Natural killer cell treated with Interleukin-12 subunit alpha and Interleukin-12 subunit beta and Interleukin-15 and Interleukin-18, amount 100 ng/mL, for 72 hours (primary cell): Measurements from ENCODE around the gene ATM. TPM values are rescaled to one million over a fixed set of nuclear protein-coding genes. Genes with fewer than 3 reads are reported as not detected.

Source experiments
- ATAC-seq, 2 donors: fragments of 150-1000 bp; cut with Tn5 transposase in 1 of 2; sonication (Bioruptor Pico), chemical (Tn5 transposase) in 1 of 2; 2 replicates each; pipeline ENCODE4 v1.10.0; 2021
- DNase-seq: peaks from one replicate; pipeline ENCODE4 v3.0.0; 2022; ENCODE audit warnings: low spot score
- H3K27ac Mint-ChIP-seq, 2 donors: 1 replicate in 1 of 2; 2 replicates in 1 of 2; pipeline ENCODE4 v1.8.0; 2022; ENCODE audit warnings: mixed read lengths in 2 of 2, mild to moderate bottlenecking in 1 of 2, moderate library complexity in 1 of 2
- H3K27me3 Mint-ChIP-seq, 2 donors: 1 replicate in 1 of 2; 2 replicates in 1 of 2; pipeline ENCODE4 v1.8.0; 2022; ENCODE audit warnings: mixed read lengths in 2 of 2
- H3K36me3 Mint-ChIP-seq: one replicate; pipeline ENCODE4 v1.8.0; 2022; ENCODE audit warnings: mixed read lengths
- H3K4me1 Mint-ChIP-seq, 2 donors: 1 replicate in 1 of 2; 2 replicates in 1 of 2; pipeline ENCODE4 v1.8.0; 2022; ENCODE audit warnings: low read depth in 2 of 2, mixed read lengths in 2 of 2, mild to moderate bottlenecking in 1 of 2
- H3K4me3 Mint-ChIP-seq: one replicate; pipeline ENCODE4 v1.8.0; 2022; ENCODE audit warnings: mixed read lengths
- H3K9me3 Mint-ChIP-seq: 2 replicates; pipeline ENCODE4 v1.8.0; 2022; ENCODE audit warnings: mixed read lengths
- total RNA-seq, 2 donors: library from RNA; stranded (reverse); gene quantifications; one replicate each; pipeline ENCODE4 v1.2.3, GENCODE V29; 2022

ATM gene, protein sequence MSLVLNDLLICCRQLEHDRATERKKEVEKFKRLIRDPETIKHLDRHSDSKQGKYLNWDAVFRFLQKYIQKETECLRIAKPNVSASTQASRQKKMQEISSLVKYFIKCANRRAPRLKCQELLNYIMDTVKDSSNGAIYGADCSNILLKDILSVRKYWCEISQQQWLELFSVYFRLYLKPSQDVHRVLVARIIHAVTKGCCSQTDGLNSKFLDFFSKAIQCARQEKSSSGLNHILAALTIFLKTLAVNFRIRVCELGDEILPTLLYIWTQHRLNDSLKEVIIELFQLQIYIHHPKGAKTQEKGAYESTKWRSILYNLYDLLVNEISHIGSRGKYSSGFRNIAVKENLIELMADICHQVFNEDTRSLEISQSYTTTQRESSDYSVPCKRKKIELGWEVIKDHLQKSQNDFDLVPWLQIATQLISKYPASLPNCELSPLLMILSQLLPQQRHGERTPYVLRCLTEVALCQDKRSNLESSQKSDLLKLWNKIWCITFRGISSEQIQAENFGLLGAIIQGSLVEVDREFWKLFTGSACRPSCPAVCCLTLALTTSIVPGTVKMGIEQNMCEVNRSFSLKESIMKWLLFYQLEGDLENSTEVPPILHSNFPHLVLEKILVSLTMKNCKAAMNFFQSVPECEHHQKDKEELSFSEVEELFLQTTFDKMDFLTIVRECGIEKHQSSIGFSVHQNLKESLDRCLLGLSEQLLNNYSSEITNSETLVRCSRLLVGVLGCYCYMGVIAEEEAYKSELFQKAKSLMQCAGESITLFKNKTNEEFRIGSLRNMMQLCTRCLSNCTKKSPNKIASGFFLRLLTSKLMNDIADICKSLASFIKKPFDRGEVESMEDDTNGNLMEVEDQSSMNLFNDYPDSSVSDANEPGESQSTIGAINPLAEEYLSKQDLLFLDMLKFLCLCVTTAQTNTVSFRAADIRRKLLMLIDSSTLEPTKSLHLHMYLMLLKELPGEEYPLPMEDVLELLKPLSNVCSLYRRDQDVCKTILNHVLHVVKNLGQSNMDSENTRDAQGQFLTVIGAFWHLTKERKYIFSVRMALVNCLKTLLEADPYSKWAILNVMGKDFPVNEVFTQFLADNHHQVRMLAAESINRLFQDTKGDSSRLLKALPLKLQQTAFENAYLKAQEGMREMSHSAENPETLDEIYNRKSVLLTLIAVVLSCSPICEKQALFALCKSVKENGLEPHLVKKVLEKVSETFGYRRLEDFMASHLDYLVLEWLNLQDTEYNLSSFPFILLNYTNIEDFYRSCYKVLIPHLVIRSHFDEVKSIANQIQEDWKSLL (N-terminal part only)
- 100 to 1,000 TPM in 1 of 2 donors, 10 to 100 TPM in 1; 86.4 to 107 TPM for total RNA-seq

GRCh38 chr11:108222574-108223347, at the start of gene ATM, which contains the start of gene NPAT:
Gene ATM (plus strand): TSS chr11:108223067. CDS start chr11:108227625, 4,558 bp downstream.
Gene NPAT (minus strand): TSS chr11:108222638. CDS start chr11:108222536, 102 bp downstream.
- Mint-ChIP-seq H3K36me3 (peaks cover 12% of the 10 kb centered on the region), H3K27ac (no peak within 1 kb of the TSS), H3K4me3 (no peak within 1 kb of the TSS), H3K27me3 (no peaks in the 10 kb centered on the region), H3K4me1 (peaks cover 33 to 50% of the 10 kb centered on the region in 2 donors), H3K9me3 (no peaks in the 10 kb centered on the region)
- ATAC-seq: peak; percentile 95
- peak; percentile 99 for DNase-seq

DNA sequence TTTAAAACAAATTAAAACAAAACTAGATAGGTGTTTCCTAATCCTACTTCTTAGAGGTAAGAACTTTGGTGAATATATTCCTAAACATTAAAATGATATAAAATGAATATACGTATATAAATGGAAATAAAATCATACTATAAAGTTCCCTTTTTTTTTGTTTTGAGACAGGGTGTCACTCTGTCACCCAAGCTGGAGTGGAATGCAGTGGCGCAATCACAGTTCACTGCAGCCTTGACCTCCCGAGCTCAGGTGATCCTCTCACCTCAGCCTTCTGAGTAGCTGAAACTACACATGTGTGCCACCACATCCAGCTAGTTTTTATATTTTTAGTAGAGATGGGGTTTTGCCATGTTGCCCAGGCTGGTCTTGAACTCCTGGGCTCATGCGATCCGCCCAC, 45.3 kb upstream of the ATM start:
- ATAC-seq (no peak), DNase-seq (no peak)
- Mint-ChIP-seq H3K27me3 (no peaks in the 10 kb centered on the region), H3K27ac (no peak overlapping the region), H3K4me3 (no peak overlapping the region), H3K9me3 (no peaks in the 10 kb centered on the region), H3K4me1 (peaks cover 0 to 3% of the 10 kb centered on the region in 2 donors), H3K36me3 (peaks cover 25% of the 10 kb centered on the region)

GRCh38 chr11:108193725-108194124, 29.1 kb upstream of the ATM start:
- Mint-ChIP-seq H3K36me3 (peaks cover 6% of the 10 kb centered on the region), H3K9me3 (no peaks in the 10 kb centered on the region), H3K4me3 (no peak overlapping the region), H3K27me3 (no peaks in the 10 kb centered on the region), H3K27ac (no peak overlapping the region), H3K4me1 (peaks cover 7 to 20% of the 10 kb centered on the region in 2 donors)
- no peak for ATAC-seq
- no peak for DNase-seq

- Mint-ChIP-seq H3K36me3 (peaks cover 4% of the 10 kb centered on the region), H3K27ac (peak overlapping the region in 1 of 2 donors; percentile 67), H3K4me1 (peaks cover 29 to 43% of the 10 kb centered on the region in 2 donors)
Observed at GRCh38 chr11:108196901-108197300, 26.0 kb upstream of the ATM start.

DNA sequence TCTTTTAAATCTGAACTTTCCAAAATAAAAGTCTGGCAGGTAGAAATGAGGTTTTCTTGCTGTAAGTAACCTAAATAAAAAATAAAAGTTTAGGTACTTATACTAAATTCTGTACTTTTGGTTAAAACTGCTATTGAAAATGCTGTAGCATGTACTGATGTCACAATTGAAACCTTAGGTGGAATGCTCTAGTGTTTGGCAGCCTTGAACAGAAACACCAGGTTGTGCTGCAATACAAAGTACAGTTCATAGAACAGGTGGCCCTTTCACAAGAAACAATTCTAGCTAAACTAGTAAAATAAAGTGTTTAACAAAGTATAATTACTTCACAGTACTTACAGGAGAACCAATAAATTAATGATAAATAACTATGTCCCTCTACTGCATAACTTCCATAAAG, 25.5 kb upstream of the ATM start:
- Mint-ChIP-seq H3K4me3 (peak overlapping the region; percentile 20), H3K9me3 (no peaks in the 10 kb centered on the region), H3K27ac (peak overlapping the region in 1 of 2 donors; percentile 67), H3K36me3 (peaks cover 4% of the 10 kb centered on the region), H3K27me3 (no peaks in the 10 kb centered on the region), H3K4me1 (peaks cover 31 to 43% of the 10 kb centered on the region in 2 donors)
- DNase-seq (no peak), ATAC-seq (no peak)

More at GRCh38 chr11:108196901-108197300, 26.0 kb upstream of the ATM start:
- Mint-ChIP-seq H3K9me3 (no peaks in the 10 kb centered on the region), H3K27me3 (no peaks in the 10 kb centered on the region), H3K4me3 (peak overlapping the region; percentile 20)
- no peak for DNase-seq
- ATAC-seq: peak in 1 of 2 donors; percentile 57

DNA sequence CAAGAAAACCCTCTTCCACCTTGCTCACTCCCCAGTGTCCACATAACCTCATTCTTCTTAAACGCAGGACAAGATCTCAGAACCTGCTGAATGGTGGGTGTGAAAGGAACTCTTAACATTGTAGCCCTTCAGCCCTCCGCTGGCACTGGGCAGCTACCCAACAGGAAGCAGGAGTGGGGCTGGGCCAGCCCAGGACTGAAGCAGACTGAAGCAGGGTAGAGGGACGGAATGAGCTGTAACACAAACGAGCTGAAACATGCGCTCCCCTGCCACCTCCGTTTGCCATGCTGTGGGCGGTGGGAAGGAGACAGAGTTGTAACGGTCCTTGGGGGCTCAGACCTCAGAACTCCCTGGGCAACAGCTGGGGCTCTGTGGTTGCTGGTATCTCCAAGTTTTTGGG, 24.0 kb upstream of the ATM start:
- ATAC-seq: no peak
- no peaks in the 10 kb centered on the region for H3K9me3 Mint-ChIP-seq
- peak overlapping the region; percentile 65 to 86 for H3K27ac Mint-ChIP-seq
- H3K27me3 Mint-ChIP-seq: no peaks in the 10 kb centered on the region
- peaks cover 35 to 50% of the 10 kb centered on the region in 2 donors for H3K4me1 Mint-ChIP-seq
- no peak overlapping the region for H3K4me3 Mint-ChIP-seq
- peaks cover 10% of the 10 kb centered on the region for H3K36me3 Mint-ChIP-seq
- DNase-seq: no peak

- Mint-ChIP-seq H3K27ac (peak overlapping the region; percentile 65 to 86), H3K27me3 (no peaks in the 10 kb centered on the region), H3K4me1 (peaks cover 37 to 53% of the 10 kb centered on the region in 2 donors), H3K9me3 (peaks cover under 1% of the 10 kb centered on the region), H3K4me3 (peak overlapping the region; percentile 35), H3K36me3 (peaks cover 15% of the 10 kb centered on the region)
- peak; percentile 65 for DNase-seq
- ATAC-seq: peak; percentile 82 to 84
Observed at GRCh38 chr11:108199446-108200321, 23.2 kb upstream of the ATM start.

DNA sequence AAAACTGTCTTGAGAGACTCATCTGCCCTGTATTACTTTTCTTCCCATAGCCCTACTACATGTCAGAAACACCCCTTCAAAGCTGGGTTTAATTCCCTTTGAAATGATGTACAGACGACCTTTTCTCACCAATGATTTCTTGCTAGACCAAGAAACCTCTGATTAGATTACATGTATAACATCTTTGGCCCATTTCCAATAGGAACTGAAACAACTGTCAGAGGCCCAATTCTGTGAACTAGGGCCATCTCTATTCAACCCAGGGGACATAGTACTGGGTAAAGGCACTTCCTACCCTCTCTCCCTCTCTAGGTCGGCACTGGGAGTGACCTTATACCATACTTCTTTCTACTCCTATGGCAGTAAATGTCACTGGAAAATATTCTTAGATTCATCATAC, 19.8 kb upstream of the ATM start:
- peaks cover 39 to 42% of the 10 kb centered on the region in 2 donors for H3K4me1 Mint-ChIP-seq
- no peak for ATAC-seq
- no peak for DNase-seq
- peaks cover 4% of the 10 kb centered on the region for H3K9me3 Mint-ChIP-seq
- H3K36me3 Mint-ChIP-seq: peaks cover 28% of the 10 kb centered on the region
- H3K27ac Mint-ChIP-seq: no peak overlapping the region
- H3K4me3 Mint-ChIP-seq: no peak overlapping the region
- no peaks in the 10 kb centered on the region for H3K27me3 Mint-ChIP-seq

- DNase-seq (no peak), ATAC-seq (no peak)
- no peaks in the 10 kb centered on the region for H3K27me3 Mint-ChIP-seq
- H3K27ac Mint-ChIP-seq: no peak overlapping the region
- no peak overlapping the region for H3K4me3 Mint-ChIP-seq
- peaks cover 34% of the 10 kb centered on the region for H3K36me3 Mint-ChIP-seq
- H3K4me1 Mint-ChIP-seq: peaks cover 30 to 31% of the 10 kb centered on the region in 2 donors
- H3K9me3 Mint-ChIP-seq: peaks cover 4% of the 10 kb centered on the region
Observed at GRCh38 chr11:108204376-108204775, 18.5 kb upstream of the ATM start.

GRCh38 chr11:108204929-108205499, 17.9 kb upstream of the ATM start:
- peaks cover 25 to 28% of the 10 kb centered on the region in 2 donors for H3K4me1 Mint-ChIP-seq
- DNase-seq (no peak), ATAC-seq (no peak)
- no peak overlapping the region for H3K27ac Mint-ChIP-seq
- no peaks in the 10 kb centered on the region for H3K27me3 Mint-ChIP-seq
- peaks cover 34% of the 10 kb centered on the region for H3K36me3 Mint-ChIP-seq
- peaks cover 4% of the 10 kb centered on the region for H3K9me3 Mint-ChIP-seq
- no peak overlapping the region for H3K4me3 Mint-ChIP-seq

- peaks cover 43% of the 10 kb centered on the region for H3K36me3 Mint-ChIP-seq
- DNase-seq (no peak), ATAC-seq (no peak)
- H3K4me1 Mint-ChIP-seq: peaks cover 25% of the 10 kb centered on the region in 2 donors
- no peaks in the 10 kb centered on the region for H3K27me3 Mint-ChIP-seq
- peaks cover 4% of the 10 kb centered on the region for H3K9me3 Mint-ChIP-seq
- no peak overlapping the region for H3K27ac Mint-ChIP-seq
- no peak overlapping the region for H3K4me3 Mint-ChIP-seq
Observed at GRCh38 chr11:108206171-108206570, 16.7 kb upstream of the ATM start.
